Caco-2 (cell line): ENCODE results near the gene RNF111. TPM values are rescaled to one million over a fixed set of nuclear protein-coding genes. Genes with fewer than 3 reads are reported as not detected.

Experiments used
- BruUV-seq: library from RNA; stranded (reverse); fragments of 400-500 nt; replicated peaks from 2 replicates; lab custom pipeline; 2021; lab: Mats Ljungman, UMichigan
- CTCF ChIA-PET: fragments of 300-600 bp; sonication (Branson Sonifier 250); formaldehyde crosslinking; loops from one replicate; lab custom pipeline; 2022; ENCODE audit warnings: antibody characterized with exemption; lab: Charles Lee
- POLR2A ChIA-PET: fragments of 300-600 bp; sonication (Branson Sonifier 250); formaldehyde crosslinking; loops from one replicate; lab custom pipeline; 2022; ENCODE audit warnings: antibody characterized with exemption; lab: Charles Lee
- DNase-seq, 2 experiments: peaks; one replicate each; pipeline versions ENCODE4 v3.0.0 to v3.0.0-alpha.2; 2020 to 2022
- H3K27me3 ChIP-seq: replicated peaks from 2 replicates; pipeline ENCODE4 v1.6.0; 2011; ENCODE audit warnings: low read length; ENCODE audit not compliant: control insufficient read depth, insufficient read depth
- H3K36me3 ChIP-seq: 2 replicates; pipeline ENCODE4 v1.5.1; 2011; ENCODE audit warnings: low read length; ENCODE audit not compliant: control insufficient read depth, insufficient read depth
- H3K4me1 ChIP-seq: fragments of 250-450 bp; sonication (Bioruptor Pico); 2 replicates; pipeline ENCODE4 v1.5.1; 2020; ENCODE audit warnings: mild to moderate bottlenecking
- H3K4me3 ChIP-seq: 2 replicates; pipeline ENCODE4 v1.5.1; 2011; ENCODE audit warnings: low read depth, mild to moderate bottlenecking, control low read depth, low read length
- H3K9me3 ChIP-seq: fragments of 250-450 bp; sonication (Bioruptor Pico); 2 replicates; pipeline ENCODE4 v1.5.1; 2020; ENCODE audit warnings: mild to moderate bottlenecking, moderate library complexity
- H3K27ac Mint-ChIP-seq: one replicate; pipeline ENCODE4 v1.8.0; 2022; ENCODE audit warnings: mixed read lengths; ENCODE audit not compliant: unreplicated experiment
- H3K27me3 Mint-ChIP-seq: one replicate; pipeline ENCODE4 v1.8.0; 2022; ENCODE audit warnings: mixed read lengths; ENCODE audit not compliant: insufficient read depth, unreplicated experiment
- H3K36me3 Mint-ChIP-seq: one replicate; pipeline ENCODE4 v1.8.0; 2022; ENCODE audit warnings: mild to moderate bottlenecking, mixed read lengths; ENCODE audit not compliant: insufficient read depth, unreplicated experiment
- H3K4me1 Mint-ChIP-seq: one replicate; pipeline ENCODE4 v1.8.0; 2022; ENCODE audit warnings: low read depth, mixed read lengths; ENCODE audit not compliant: unreplicated experiment
- H3K4me3 Mint-ChIP-seq: one replicate; pipeline ENCODE4 v1.8.0; 2022; ENCODE audit warnings: mild to moderate bottlenecking, moderate library complexity, mixed read lengths; ENCODE audit not compliant: unreplicated experiment
- H3K9me3 Mint-ChIP-seq: one replicate; pipeline ENCODE4 v1.8.0; 2022; ENCODE audit warnings: mixed read lengths; ENCODE audit not compliant: unreplicated experiment
- intact Hi-C: fragments of 100-400 bp; cut with micrococcal nuclease; formaldehyde crosslinking; loops from one replicate; pipeline ENCODE4 v1.10.0; 2022; ENCODE audit not compliant: unreplicated experiment
- total RNA-seq: library from RNA; stranded (reverse); gene quantifications from 2 replicates; pipeline ENCODE4 v1.2.3, GENCODE V29; 2022
- TF ChIP-seq, protein P1 (sequence below), 2 experiments: fragments of 200-600 bp in 1 of 2; IDR thresholded peaks; 1 replicate in 1 of 2; 2 replicates in 1 of 2; pipeline versions ENCODE4 v1.5.1 to v1.8.0; 2011 to 2022; ENCODE audit warnings: antibody characterized with exemption in 1 of 2, control low read depth in 1 of 2, inconsistent platforms in 1 of 2, low read depth in 1 of 2, low read length in 1 of 2, mild to moderate bottlenecking in 1 of 2, moderate library complexity in 1 of 2; ENCODE audit not compliant: insufficient read depth in 1 of 2, severe bottlenecking in 1 of 2, unreplicated experiment in 1 of 2

RNF111 gene
- total RNA-seq, 1 experiment from 2014 or later = 26.1 TPM

DNA sequence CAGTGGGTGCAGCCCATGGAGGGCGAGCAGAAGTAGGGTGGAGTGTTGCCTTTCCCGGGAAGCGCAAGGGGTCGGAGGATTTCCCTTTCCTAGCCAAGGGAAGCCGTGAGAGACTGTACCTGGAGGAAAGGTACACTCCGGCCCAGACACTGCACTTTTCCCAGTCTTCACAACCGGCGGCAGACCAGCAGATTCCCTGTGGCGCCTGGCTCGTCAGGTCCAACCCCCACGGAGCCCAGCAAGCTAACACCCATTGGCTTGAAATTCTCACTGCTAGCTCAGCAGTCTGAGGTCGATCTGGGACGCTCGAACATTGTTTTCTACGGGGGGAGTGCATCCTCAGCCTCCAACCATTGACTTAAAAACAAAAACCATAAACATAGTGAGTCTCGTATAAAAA, 144.0 kb downstream of the RNF111 start:
- no peak overlapping the region for H3K4me3 ChIP-seq
- no peak overlapping the region for H3K4me3 Mint-ChIP-seq
- H3K9me3 Mint-ChIP-seq = peaks cover 28% of the 10 kb centered on the region
- CTCF ChIA-PET = no interaction called here
- no peaks in the 10 kb centered on the region for H3K4me1 Mint-ChIP-seq
- POLR2A ChIA-PET = no interaction called here
- BruUV-seq = no TSS peak
- H3K36me3 Mint-ChIP-seq = peaks cover 100% of the 10 kb centered on the region
- no peaks in the 10 kb centered on the region for H3K27me3 ChIP-seq
- no peaks in the 10 kb centered on the region for H3K27me3 Mint-ChIP-seq
- no peaks in the 10 kb centered on the region for H3K4me1 ChIP-seq
- H3K27ac Mint-ChIP-seq = no peak overlapping the region
- peaks cover 11% of the 10 kb centered on the region; the same call in 1 of the 2 replicates for H3K9me3 ChIP-seq
- no peak for DNase-seq
- H3K36me3 ChIP-seq = peaks cover 3% of the 10 kb centered on the region; the same call in 1 of the 2 replicates
- intact Hi-C loops = no loop called here
- TF ChIP-seq, protein P1, sequence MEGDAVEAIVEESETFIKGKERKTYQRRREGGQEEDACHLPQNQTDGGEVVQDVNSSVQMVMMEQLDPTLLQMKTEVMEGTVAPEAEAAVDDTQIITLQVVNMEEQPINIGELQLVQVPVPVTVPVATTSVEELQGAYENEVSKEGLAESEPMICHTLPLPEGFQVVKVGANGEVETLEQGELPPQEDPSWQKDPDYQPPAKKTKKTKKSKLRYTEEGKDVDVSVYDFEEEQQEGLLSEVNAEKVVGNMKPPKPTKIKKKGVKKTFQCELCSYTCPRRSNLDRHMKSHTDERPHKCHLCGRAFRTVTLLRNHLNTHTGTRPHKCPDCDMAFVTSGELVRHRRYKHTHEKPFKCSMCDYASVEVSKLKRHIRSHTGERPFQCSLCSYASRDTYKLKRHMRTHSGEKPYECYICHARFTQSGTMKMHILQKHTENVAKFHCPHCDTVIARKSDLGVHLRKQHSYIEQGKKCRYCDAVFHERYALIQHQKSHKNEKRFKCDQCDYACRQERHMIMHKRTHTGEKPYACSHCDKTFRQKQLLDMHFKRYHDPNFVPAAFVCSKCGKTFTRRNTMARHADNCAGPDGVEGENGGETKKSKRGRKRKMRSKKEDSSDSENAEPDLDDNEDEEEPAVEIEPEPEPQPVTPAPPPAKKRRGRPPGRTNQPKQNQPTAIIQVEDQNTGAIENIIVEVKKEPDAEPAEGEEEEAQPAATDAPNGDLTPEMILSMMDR (IDR thresholded peaks at IDR 0.05; ENCODE audit: insufficient read depth in 1 of 2, low read depth in 1 of 2, low read length in 1 of 2, severe bottlenecking in 1 of 2, unreplicated experiment in 1 of 2) = no peak

DNA sequence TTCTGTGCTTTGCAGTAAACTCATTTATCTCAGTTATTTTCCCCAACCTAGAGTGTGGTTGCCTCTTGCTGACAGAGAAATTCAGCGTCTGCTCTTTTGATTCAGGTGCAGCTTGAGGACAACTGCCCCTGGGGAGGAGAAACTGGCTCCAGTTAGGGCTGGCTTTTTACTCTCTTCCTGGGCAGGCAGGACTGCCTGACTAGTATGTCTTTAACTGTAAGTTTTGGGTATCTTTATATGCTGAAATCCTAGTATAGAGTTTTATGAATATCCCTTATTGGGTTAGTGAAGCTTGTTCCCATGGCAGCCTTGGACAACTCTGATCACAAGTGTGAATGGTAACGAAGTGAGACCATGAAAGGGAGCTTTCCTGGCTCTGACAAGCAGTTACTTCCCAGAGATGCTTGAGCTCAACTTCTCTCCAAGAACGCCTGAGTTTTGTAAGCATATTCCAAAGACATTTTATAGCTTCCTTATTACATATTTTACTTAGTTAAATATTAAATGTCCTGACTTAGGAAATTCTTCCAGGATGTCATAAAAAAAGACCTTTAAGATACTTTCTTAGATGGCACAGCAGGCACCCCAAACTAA, 144.6 kb downstream of the RNF111 start:
- Histone ChIP-seq H3K36me3 (peaks cover 3% of the 10 kb centered on the region), H3K4me3 (no peak overlapping the region), H3K27me3 (no peaks in the 10 kb centered on the region), H3K9me3 (peaks cover 11% of the 10 kb centered on the region; the same call in 1 of the 2 replicates), H3K4me1 (no peaks in the 10 kb centered on the region)
- H3K4me3 Mint-ChIP-seq = no peak overlapping the region
- ChIA-PET POLR2A (no interaction called here), CTCF (no interaction called here)
- no peak overlapping the region for H3K27ac Mint-ChIP-seq
- H3K9me3 Mint-ChIP-seq = peaks cover 28% of the 10 kb centered on the region
- H3K4me1 Mint-ChIP-seq = no peaks in the 10 kb centered on the region
- peaks cover 100% of the 10 kb centered on the region for H3K36me3 Mint-ChIP-seq
- no peaks in the 10 kb centered on the region for H3K27me3 Mint-ChIP-seq
- BruUV-seq = no TSS peak
- intact Hi-C loops = no loop called here
- TF ChIP-seq, protein P1 (IDR thresholded peaks at IDR 0.05; ENCODE audit: insufficient read depth in 1 of 2, low read depth in 1 of 2, low read length in 1 of 2, severe bottlenecking in 1 of 2, unreplicated experiment in 1 of 2) = no peak
- DNase-seq = no peak

DNA sequence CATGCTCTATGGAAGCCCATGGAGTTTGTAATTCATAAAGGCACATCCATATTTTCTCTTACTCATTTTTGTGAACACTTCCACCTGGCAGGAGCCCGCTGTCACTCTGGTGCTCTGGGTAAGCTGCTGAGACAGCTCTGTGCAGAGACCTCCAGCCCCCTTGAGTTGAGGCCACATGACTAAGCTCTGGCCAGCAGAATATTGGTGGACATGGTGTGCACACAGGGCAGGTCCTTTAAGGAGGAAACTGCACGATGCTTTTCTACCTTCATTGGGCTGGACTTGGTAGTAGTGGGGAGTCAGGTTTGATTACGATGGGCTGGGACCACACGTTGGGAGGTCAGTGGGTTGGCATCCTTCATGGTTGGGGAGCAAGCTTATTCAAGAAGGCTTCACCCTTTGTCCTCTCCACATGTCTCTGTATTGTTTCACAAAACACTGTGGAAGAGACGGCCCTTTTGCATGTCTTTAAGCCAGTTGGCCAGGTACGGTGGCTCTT, 146.5 kb downstream of the RNF111 start:
- Mint-ChIP-seq H3K4me3 (no peak overlapping the region), H3K36me3 (peaks cover 100% of the 10 kb centered on the region), H3K27me3 (no peaks in the 10 kb centered on the region), H3K27ac (no peak overlapping the region), H3K4me1 (no peaks in the 10 kb centered on the region), H3K9me3 (peaks cover 17% of the 10 kb centered on the region)
- no peaks in the 10 kb centered on the region for H3K4me1 ChIP-seq
- CTCF ChIA-PET = no interaction called here
- H3K27me3 ChIP-seq = no peaks in the 10 kb centered on the region
- POLR2A ChIA-PET = no interaction called here
- H3K4me3 ChIP-seq = no peak overlapping the region
- intact Hi-C loops = no loop called here
- TF ChIP-seq, protein P1 (IDR thresholded peaks at IDR 0.05; ENCODE audit: insufficient read depth in 1 of 2, low read depth in 1 of 2, low read length in 1 of 2, severe bottlenecking in 1 of 2, unreplicated experiment in 1 of 2) = no peak
- no peak for DNase-seq
- no TSS peak for BruUV-seq
- H3K9me3 ChIP-seq = peaks cover 7% of the 10 kb centered on the region; the same call in 1 of the 2 replicates
- H3K36me3 ChIP-seq = peaks cover 7% of the 10 kb centered on the region
